Fibroblast of villous mesenchyme (primary cell): ENCODE measurements around the gene MOV10L1. TPM values are rescaled to one million over a fixed set of nuclear protein-coding genes. Genes with fewer than 3 reads are reported as not detected.

ENCODE experiments used
- DNase-seq: peaks from one replicate; pipeline ENCODE4 v3.0.0-alpha.2; 2010; ENCODE audit warnings: low read depth
- H3K4me3 ChIP-seq: 2 replicates; pipeline ENCODE4 v1.5.1; 2011; ENCODE audit warnings: low read depth, mild to moderate bottlenecking, low read length
- total RNA-seq: library from RNA; depleted of rRNA; stranded (reverse); fragments of >200 nt; gene quantifications from 2 replicates; pipeline ENCODE4 v1.2.3, GENCODE V29; 2012
- TF ChIP-seq, protein P1 (sequence below): IDR thresholded peaks from 2 replicates; pipeline ENCODE4 v1.5.1; 2012; ENCODE audit warnings: low read depth, mild to moderate bottlenecking, low read length; ENCODE audit not compliant: insufficient read depth

MOV10L1 gene
- total RNA-seq, 1 donor, result 10.8 TPM

DNA sequence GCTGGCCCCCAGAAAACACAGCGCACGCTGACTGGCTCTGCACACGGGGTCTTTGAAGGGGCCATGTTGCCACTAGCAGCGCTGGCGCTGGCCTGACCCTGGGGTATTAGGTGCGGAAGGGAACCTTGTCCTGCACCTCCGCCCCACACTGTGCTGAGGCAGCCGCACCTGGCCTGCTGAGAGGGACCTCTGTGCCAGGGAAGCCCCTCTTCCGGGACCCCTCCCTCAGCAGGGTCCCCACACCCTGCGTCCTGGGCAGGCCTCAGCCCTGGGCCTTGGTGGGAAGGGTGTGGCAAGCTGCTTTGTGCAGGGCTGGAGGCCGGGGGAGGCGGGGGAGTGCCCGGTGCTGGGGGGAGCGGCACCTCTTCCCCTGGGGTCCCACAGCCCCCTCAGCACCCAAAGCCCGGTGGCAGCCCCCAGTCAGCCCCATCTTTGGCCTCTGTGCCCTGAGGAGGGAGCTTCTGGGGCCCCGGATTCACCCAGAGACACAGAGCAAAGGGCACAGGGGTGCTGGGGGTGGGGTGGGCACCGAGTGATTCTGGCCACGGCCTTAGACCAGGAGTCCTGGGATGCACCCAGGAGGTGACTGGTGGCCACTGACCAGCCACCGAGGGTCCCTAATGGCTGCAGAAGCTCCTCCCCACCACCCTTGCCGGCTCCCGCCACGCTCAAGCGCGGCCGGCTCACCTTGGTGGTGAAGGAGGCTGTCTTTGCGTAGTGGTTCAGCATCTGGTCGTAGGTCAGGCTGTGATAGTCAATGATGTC lies 43.1 kb upstream of the MOV10L1 start:
- no peak for DNase-seq
- H3K4me3 ChIP-seq, result no peak overlapping the region
- TF ChIP-seq, protein P1, sequence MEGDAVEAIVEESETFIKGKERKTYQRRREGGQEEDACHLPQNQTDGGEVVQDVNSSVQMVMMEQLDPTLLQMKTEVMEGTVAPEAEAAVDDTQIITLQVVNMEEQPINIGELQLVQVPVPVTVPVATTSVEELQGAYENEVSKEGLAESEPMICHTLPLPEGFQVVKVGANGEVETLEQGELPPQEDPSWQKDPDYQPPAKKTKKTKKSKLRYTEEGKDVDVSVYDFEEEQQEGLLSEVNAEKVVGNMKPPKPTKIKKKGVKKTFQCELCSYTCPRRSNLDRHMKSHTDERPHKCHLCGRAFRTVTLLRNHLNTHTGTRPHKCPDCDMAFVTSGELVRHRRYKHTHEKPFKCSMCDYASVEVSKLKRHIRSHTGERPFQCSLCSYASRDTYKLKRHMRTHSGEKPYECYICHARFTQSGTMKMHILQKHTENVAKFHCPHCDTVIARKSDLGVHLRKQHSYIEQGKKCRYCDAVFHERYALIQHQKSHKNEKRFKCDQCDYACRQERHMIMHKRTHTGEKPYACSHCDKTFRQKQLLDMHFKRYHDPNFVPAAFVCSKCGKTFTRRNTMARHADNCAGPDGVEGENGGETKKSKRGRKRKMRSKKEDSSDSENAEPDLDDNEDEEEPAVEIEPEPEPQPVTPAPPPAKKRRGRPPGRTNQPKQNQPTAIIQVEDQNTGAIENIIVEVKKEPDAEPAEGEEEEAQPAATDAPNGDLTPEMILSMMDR, result no peak

DNA sequence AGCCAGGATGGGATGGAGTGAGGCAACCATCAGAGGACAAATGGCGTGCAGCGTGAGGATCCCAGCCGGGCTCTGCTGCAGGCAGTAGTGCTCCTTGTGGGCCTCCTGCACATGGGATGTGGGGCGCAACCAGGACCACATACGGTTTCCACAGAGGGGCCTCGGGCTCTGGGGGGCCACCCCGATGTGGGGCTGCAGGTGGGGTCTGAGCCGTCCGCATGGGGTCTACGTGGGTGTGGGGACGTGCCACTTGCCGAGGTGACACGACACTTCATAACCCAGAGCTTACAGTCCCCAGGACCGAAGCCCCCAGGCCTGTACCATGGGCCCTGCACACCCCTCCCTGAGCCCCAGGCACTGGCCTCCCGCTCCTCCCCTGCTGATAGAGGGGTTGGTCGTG lies 42.5 kb upstream of the MOV10L1 start:
- DNase-seq, result no peak
- TF ChIP-seq, protein P1, result no peak

DNA sequence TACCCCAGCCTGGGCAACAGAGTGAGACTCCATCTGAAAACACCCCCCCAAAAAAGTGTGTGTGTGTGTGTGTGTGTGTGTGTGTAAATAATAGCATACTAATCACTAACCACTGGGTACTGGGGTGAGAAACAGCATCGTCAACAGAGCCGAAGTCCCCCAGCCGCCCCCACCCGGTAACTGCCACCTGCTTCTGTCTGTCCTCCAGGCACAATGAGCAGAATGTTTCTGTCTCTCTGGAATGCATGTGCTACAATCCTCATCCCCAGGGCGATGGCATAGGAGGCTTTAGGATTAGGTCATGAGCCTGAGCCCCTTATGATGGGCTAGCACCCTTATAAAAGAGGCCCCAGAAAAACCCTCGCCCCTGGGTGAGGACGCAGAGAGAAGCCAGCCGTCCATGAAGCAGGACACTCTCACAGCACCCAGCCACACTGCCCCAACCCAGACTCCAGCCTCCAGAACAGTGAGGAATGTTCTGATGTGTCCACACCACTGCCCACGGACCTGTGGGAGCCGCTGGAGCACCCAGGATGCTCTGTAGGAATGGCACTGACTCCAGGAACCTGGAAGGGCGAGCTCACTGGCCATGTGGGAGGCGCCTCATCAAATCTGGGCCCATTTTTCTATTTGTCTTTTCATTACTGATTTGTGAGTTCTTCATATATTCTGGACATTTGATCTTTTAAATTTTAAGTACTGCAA lies 41.6 kb upstream of the MOV10L1 start:
- TF ChIP-seq, protein P1, result no peak
- no peak for DNase-seq
- H3K4me3 ChIP-seq, result no peak overlapping the region

More for the DNA sequence above, 42.5 kb upstream of the MOV10L1 start:
- H3K4me3 ChIP-seq, result no peak overlapping the region

DNA sequence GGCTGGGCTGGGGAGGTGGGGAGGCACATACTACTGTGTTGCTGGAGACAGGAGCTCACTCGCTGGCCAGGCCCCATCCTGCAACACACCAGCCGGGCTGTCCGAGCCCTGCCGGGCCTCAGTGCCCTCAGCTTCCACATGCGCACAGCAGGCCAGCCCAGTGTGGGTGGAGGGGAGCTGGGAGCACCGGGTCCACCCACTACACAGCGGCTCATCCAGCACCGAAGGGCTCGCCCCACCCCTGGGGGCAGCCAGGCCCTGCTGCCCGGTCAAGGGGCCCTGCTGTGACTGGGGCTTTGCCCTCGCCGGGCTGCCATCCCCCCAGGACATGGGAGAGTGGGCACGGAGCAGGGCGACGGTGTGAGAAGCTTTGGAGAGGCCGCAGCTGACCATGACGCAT lies 41.0 kb upstream of the MOV10L1 start:
- no peak overlapping the region for H3K4me3 ChIP-seq
- DNase-seq, result no peak
- TF ChIP-seq, protein P1, result no peak

DNA sequence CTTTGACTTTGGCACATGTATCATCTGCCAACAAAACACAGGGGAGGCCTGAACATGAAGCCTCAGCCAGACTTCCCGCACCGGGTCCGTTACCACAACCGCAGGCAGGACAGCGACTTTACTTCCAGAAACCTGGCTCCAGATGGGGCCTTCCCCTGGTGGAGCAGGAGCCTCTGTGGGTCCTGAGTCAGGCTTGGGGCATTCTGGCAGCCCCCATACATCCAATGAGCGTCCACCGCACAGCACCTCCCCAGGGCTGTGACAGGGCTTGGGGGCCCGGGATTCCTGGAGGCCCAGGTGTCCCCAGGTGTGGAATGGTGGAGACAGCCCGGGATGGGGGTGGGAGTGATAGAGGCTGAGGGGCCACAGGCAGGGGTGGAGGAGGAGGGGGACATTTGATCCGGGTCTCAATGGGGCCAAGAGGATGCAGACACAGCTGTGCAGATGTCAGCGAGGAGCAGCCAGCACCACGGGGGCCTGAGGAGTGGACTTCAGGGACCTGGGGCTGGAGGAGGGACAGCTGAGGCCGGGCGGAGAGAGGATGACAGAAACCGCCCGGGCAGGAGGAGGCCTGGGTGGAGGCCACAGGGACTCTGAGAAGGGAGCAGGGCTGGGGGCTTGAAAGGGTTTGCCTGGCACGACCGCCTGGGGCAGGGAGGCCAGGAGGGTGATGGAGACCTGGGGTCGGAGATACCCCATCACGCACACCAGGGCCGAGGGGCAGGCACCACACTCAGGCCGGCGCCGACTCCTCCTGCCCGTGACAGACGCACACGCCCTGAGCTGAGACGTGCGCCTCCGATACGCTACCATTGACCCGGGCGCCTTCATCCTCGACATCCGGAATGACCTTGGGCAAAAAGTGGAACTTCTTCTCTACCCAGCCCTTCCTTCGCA lies 40.3 kb upstream of the MOV10L1 start:
- no peak overlapping the region for H3K4me3 ChIP-seq
- DNase-seq, result no peak
- TF ChIP-seq, protein P1, result no peak

DNA sequence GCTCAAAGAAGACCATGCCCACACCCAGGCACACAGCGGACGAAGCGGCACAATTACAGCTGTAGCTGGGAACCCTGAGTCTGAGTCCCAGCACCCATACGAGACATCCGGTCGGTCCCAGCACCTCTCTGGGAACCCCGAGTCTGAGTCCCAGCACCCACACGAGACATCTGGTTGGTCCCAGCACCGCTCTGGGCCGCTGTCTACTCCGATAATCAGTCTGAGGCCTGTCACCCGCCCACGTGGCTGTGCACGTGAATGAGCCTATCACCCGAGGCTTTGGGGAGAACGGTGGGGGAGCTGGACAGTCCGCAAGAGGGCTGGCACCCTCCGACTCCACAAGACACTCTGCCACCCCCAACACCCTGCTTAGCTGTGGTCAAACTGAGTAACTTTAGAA lies 37.9 kb upstream of the MOV10L1 start:
- DNase-seq, result no peak
- TF ChIP-seq, protein P1, result no peak
- H3K4me3 ChIP-seq, result no peak overlapping the region
